Cardiac septum (tissue), 1 donor: ENCODE results near the gene GJB6. TPM values are rescaled to one million over a fixed set of nuclear protein-coding genes. Genes with fewer than 3 reads are reported as not detected.
"Not testable (repeated sequence)": the region's sequence is repeated elsewhere in the genome, so short reads cannot be mapped to it uniquely, and the experiment has no call there.

Experiments used
- DNase-seq: peaks from one replicate; pipeline ENCODE4 v3.0.0-alpha.2; 2020; ENCODE audit warnings: low spot score
- intact Hi-C: fragments of 100-400 bp; cut with DNase I; formaldehyde crosslinking; loops from one replicate; pipeline ENCODE4 v1.14.0; 2022
- long read RNA-seq: library from polyadenylated mRNA; unstranded; transcript quantifications from one replicate; pipeline ENCODE4 v2.0.0, GENCODE V29; 2021
- total RNA-seq: library from RNA; stranded (reverse); fragmentation: NEBNext Ultra II Directional; extraction: Animal tissue kit (Norgen Biotek cat#: 25700); gene quantifications from one replicate; pipeline ENCODE4 v1.2.1, GENCODE V29; 2021
- donor health status: DM: no; HTN: no; CAD: no.

Gene GJB6
- total RNA-seq = not detected
- long read RNA-seq = 0 reads

DNA sequence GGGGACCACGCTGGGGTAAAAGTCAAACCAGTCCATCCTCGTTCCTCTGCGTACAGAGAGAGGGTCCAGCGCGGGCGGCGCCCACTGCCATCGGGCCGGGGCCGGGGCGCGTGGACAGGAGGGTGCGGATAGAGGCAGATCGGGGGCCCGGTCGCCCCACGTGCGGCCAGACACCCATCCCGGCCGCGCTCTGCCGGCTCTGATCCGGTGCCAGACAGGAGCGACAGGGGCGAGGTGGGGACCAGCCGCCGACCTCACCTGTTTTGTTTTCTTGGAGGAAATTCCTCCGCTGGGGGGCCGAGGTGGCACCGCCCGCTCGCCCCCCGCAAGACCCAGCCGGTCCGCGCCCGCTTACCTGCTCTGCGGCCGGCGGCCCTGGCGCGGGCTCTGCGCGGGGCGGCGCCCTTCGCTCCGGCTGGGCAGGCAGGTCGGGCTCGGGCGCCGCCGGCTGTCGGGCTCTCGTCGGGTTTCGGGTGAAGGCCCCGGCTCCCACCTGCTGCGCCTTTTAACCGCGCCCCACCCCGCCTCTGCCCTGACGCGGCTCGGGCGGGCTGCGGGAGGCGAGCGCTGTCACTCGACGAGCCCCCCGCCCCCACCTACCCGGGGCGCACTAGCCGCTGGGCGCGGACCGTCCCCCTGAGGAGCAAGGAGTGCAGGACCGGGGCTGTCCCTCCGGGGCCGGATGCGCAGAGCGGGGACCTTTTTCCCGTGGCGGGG lies at the start of gene GJB6:
GJB6 (minus strand) TSS at position 481 of the 717 bp plus-strand sequence. CDS start 8,839 bp downstream, outside the sequence.
- no peak for DNase-seq
- intact Hi-C loops = no loop called here

DNA sequence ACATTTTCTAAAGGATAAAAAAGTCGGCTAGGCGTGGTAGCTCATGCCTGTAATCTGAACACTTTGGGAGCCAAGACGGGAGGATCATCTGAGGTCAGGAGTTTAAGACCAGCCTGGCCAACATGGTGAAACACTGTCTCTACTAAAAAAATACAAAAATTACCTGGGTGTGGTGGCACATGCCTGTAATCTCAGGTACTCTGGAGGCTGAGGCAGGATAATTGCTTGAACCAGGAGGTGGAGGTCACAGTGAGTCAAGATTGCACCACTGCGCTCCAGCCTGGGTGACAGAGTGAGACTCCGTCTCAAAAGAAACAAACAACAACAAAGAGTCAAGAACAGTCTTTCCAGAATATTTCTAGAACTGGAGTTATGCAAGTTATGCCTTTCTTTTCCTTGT lies 44.8 kb upstream of the GJB6 start:
- intact Hi-C loops, DNase-seq: not testable (repeated sequence)

DNA sequence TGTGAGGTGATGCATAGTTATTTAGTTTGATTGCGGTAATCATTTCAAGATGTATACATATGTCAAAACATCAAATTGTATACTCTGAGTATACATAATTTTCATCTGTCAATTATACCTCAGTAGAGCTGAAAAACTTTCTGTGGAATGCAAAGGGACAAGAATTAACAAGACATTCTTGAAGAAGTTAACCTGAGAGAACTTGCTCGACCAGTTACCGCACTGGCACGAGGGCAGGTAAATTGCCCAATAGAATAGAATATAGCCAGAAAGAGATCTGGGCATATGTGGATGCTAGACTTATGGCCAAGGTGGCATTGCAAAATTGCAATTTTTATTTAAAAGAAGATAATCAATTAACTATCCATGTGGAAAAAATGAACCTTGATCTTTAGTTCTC lies 42.3 kb upstream of the GJB6 start:
- intact Hi-C loops = no loop called here
- DNase-seq = no peak

DNA sequence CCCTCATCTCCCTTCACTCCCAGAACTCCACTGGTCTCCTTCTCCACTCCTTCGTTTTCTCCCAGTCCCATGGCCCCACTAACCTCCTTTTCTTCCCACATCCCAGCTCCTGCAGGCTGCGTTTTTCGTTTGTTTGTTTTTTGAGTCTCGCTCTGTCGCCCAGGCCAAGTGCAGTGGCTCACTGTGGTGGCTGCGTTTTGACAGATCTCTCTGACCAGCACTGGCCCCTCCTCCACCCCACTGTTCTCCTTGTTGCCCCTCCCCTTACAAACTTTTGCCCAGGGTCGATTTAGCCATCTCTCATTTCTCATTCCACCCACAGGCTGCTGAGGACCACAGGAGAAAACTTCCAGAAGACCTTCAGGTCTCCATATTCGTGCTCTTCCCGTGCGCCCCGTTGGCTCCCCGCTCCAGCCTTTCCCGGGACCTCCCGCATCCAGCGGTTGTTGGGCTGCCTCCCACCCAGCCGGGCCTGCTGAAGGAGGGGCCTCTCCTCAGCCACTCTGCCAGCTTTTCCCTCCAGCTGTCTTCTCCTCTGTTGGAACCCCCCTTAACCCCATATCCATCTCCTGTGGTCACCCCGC lies 40.6 kb upstream of the GJB6 start:
- DNase-seq = no peak
- intact Hi-C loops = no loop called here

DNA sequence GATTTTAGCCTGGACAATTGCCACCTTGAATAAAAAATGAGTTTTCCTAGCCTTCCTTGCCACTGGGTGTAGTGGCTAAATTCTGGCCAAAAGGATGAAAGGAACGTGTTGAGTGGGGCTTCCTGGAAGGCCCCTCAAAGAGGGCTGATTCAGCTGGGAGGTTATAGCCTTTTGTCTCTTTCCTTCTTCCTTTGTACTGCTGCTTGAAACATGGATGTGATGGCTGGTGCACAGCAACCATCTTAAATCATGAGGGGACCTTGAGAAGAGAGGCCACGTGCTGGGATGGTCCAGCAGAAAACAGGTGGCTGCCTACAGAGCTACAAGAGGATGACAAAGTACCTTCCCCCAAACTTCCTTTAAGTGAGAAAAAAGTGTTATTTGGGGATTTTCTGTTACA lies 40.0 kb upstream of the GJB6 start:
- DNase-seq = no peak
- intact Hi-C loops = no loop called here

GRCh38 chr13:20271441-20271840 lies 39.3 kb upstream of the GJB6 start:
- DNase-seq = no peak
- intact Hi-C loops = no loop called here

DNA sequence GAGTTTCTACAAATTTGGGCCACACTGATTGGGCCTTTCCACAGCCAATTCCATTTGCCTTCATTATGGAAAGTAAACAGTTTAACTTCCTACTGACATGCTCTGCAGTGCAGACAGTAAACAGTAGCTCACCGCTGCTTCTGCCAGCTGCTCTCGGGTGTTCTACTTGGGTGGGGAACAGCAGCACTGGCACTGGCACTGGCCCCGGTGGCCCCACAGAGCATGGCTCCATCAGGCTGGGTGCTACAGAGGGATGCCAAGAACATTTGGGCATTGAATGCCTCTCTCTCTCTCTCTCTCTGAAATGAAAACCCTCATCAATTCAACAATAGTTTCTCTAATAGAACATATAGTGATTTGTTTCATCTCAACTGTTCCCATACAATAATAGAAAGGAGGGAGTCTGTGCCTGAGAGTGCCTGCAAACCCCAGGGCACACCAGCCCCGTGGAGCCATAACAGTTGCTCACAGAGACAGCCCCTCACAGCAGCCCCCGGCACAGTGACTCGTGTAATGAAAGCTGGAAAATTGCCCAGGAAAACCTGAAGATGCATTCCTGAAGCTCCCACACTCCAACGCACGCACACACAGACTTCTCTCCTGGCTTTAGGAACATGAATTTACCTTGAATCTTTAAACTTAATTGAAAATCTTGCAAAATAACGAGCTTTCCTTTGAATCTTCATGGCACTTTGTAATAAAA lies 38.2 kb upstream of the GJB6 start:
- intact Hi-C loops = no loop called here
- DNase-seq = no peak

- DNase-seq = no peak
- intact Hi-C loops = no loop called here
Observed at GRCh38 chr13:20264271-20265018, 32.3 kb upstream of the GJB6 start.

GRCh38 chr13:20263393-20264044 lies 31.4 kb upstream of the GJB6 start:
- intact Hi-C loops = no loop called here
- no peak for DNase-seq

GRCh38 chr13:20258963-20259288 lies 26.8 kb upstream of the GJB6 start:
- no peak for DNase-seq
- intact Hi-C loops = no loop called here

DNA sequence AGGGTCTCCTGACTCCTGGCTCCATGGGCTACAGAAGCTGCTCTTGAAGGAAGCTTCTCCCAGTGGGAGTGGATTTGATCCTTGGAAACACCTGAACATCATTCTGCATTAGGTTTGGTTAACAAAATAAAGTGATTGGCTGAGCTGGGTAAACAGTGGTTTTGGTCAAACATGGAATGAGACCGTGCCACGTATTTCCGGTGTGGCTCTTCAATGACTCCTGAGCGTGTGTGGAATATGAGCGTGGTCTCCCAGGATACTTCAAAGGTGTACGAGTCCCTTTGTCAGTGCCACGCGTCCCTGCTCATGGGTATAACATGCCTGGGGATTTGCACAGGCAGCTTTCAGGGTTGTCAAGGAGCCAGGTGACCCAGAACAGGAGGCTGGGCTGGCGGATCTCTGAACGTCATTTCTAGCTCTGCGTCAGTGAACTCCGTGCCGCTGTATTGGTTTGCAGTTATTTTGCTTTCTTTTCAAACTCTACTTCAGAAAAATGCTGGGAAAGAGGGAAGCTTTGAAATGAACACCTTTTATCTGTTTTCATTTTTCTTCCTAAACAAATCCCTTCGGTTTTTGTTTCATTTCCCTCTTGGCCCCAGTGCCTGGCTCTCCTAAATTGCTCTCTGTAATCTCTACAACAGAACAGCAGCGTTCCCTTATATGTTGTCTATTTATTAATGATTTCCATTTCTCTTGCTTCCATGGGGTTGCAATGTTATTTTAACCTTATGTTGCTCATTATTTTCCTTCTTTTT lies 26.3 kb upstream of the GJB6 start:
- intact Hi-C loops = no loop called here
- no peak for DNase-seq

DNA sequence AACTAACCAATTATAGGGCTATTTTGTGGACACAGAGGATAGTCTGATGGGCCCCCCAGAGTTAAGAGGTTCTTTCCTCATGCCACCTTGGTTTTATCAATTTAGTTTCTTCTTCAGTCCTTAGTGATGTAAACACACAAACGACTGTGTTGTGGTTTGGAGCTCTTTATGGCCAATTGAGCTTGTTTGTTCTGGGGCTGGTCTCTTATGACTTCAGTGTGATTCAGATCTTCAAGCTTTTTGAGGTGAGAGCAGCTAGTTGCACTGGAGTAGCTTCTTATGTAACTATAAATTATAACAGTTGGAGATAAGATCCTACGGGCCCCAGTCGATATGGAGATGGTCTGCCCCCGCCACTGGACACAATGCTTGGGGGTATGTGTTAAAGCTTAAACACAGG lies 22.0 kb upstream of the GJB6 start:
- DNase-seq = no peak
- intact Hi-C loops = no loop called here

DNA sequence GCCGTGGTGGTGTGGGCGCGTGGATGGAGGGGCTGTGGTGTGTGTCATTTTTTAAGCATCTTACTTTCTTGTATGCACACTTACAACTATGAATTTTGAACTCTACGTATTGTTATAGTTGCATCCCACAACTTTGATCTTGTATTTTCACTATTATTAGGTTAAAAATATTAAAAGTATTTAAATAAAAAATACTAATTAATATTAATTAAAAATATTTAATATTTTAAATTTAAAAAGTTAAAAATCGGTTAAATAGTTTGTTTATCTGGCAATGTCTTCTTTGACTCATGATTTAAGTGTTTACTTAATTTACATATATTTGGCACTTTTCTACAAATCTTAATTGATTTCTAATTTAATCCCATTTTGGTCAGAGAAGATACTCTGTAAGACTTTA lies 17.8 kb upstream of the GJB6 start:
- DNase-seq = no peak
- intact Hi-C loops = no loop called here

GRCh38 chr13:20247963-20248362 lies 15.8 kb upstream of the GJB6 start:
- DNase-seq = no peak
- intact Hi-C loops = no loop called here

GRCh38 chr13:20247403-20247802 lies 15.3 kb upstream of the GJB6 start:
- intact Hi-C loops = no loop called here
- DNase-seq = no peak

DNA sequence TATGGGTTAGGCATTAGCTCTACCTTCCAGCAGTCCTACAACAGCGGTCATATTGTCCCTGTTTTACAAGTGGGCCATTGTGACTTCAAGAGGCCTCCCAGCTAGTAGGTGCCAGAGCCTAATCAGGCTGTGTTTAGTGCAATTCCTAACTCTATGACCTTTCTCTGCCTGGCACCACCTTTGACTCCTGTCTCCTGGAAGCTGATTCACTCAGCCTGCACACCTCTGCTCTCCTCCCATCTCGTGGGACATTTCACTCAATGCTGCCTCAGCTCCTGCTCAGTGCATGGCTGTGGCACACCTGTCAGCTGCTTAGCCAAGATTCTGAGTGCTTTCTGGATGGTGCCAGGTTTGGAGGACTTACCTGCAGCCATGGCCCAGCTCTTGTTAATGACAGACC lies 9.5 kb upstream of the GJB6 start:
- intact Hi-C loops = no loop called here
- no peak for DNase-seq

GRCh38 chr13:20239748-20240147 lies 7.6 kb upstream of the GJB6 start:
- no peak for DNase-seq
- intact Hi-C loops = no loop called here

- intact Hi-C loops = no loop called here
- DNase-seq = no peak
Observed at GRCh38 chr13:20232556-20233277, 598 bp upstream of the GJB6 start.
